Endothelial cell of umbilical vein (primary cell): ENCODE measurements around the gene SLC7A10. TPM values are rescaled to one million over a fixed set of nuclear protein-coding genes. Genes with fewer than 3 reads are reported as not detected.

ENCODE experiments used
- BruUV-seq: library from RNA; stranded (reverse); fragments of 400-500 nt; replicated peaks from 2 replicates; lab custom pipeline; 2021; lab: Mats Ljungman, UMichigan
- CTCF ChIA-PET: fragments of 300-600, 350-600 bp; sonication (Branson Sonifier 250); formaldehyde crosslinking; loops from one replicate; lab custom pipeline; 2021; ENCODE audit warnings: antibody characterized with exemption, inconsistent platforms; lab: Charles Lee
- POLR2A ChIA-PET: fragments of 300-600, 350-600 bp; sonication (Branson Sonifier 250); formaldehyde crosslinking; loops from one replicate; lab custom pipeline; 2021; ENCODE audit warnings: antibody characterized with exemption, inconsistent platforms; lab: Charles Lee
- DNase-seq: peaks from one replicate; pipeline ENCODE4 v3.0.0-alpha.2; 2011; ENCODE audit warnings: low read depth, low spot score
- FAIRE-seq: peaks from 2 replicates; lab custom pipeline; 2011; peaks lifted over from hg19 to GRCh38; lab: Jason Lieb, UNC
- H2AFZ ChIP-seq: 2 replicates; pipeline ENCODE4 v1.6.0; 2012; ENCODE audit warnings: low read depth, low read length, control low read depth, inconsistent platforms
- H3K27ac ChIP-seq: 2 replicates; pipeline ENCODE4 v1.5.1; 2011; ENCODE audit warnings: low read depth, mild to moderate bottlenecking, control low read depth, low read length, moderate library complexity; ENCODE audit not compliant: insufficient read depth
- H3K27me3 ChIP-seq, 2 experiments: 2 replicates each; pipeline versions ENCODE4 v1.6.0 to v1.6.1; 2011; ENCODE audit warnings: low read length in 2 of 2, mixed read lengths in 1 of 2; ENCODE audit not compliant: control insufficient read depth in 2 of 2, insufficient read depth in 2 of 2
- H3K36me3 ChIP-seq, 2 experiments: 2 replicates in 1 of 2; 3 replicates in 1 of 2; pipeline ENCODE4 v1.5.1; 2011; ENCODE audit warnings: low read length in 2 of 2, mild to moderate bottlenecking in 1 of 2, moderate library complexity in 1 of 2; ENCODE audit not compliant: control insufficient read depth in 2 of 2, insufficient read depth in 2 of 2; ENCODE audit errors: extremely low read depth in 1 of 2
- H3K4me1 ChIP-seq: 3 replicates; pipeline ENCODE4 v1.5.1; 2011; ENCODE audit warnings: mild to moderate bottlenecking, low read length; ENCODE audit not compliant: control insufficient read depth, insufficient read depth; ENCODE audit errors: extremely low read depth
- H3K4me2 ChIP-seq: 2 replicates; pipeline ENCODE4 v1.6.1; 2011; ENCODE audit warnings: low read length, control low read depth, mixed read lengths; ENCODE audit not compliant: insufficient read depth
- H3K4me3 ChIP-seq, 3 experiments: fragments of 200-600 bp in 1 of 3; sonication (generic), shearing (Covaris generic) in 1 of 3; replicated peaks in 1 of 3; 2 replicates each; pipeline ENCODE4 v1.5.1; 2011 to 2016; ENCODE audit warnings: control low read depth in 3 of 3, low read length in 3 of 3, mild to moderate bottlenecking in 2 of 3, inconsistent platforms in 1 of 3, low read depth in 1 of 3, moderate library complexity in 1 of 3; ENCODE audit not compliant: insufficient read depth in 1 of 3
- H3K79me2 ChIP-seq: 2 replicates; pipeline ENCODE4 v1.6.0; 2012; ENCODE audit warnings: low read length, inconsistent platforms; ENCODE audit not compliant: control insufficient read depth, insufficient read depth
- H3K9ac ChIP-seq: replicated peaks from 2 replicates; pipeline ENCODE3; 2011; ENCODE audit warnings: low read length, control low read depth; ENCODE audit not compliant: insufficient read depth; ENCODE audit errors: extremely low read depth
- H3K9me1 ChIP-seq: replicated peaks from 3 replicates; pipeline ENCODE4 v1.6.0; 2011; ENCODE audit warnings: mild to moderate bottlenecking, low read length; ENCODE audit not compliant: control insufficient read depth, insufficient read depth; ENCODE audit errors: extremely low read depth
- H3K9me3 ChIP-seq: replicated peaks from 2 replicates; pipeline ENCODE4 v1.5.1; 2012; ENCODE audit warnings: low read length, inconsistent platforms; ENCODE audit not compliant: control insufficient read depth, insufficient read depth
- H4K20me1 ChIP-seq: replicated peaks from 2 replicates; pipeline ENCODE3; 2011; ENCODE audit warnings: mild to moderate bottlenecking, low read length; ENCODE audit not compliant: control insufficient read depth, insufficient read depth; ENCODE audit errors: extremely low read depth
- EZH2 ChIP-seq: IDR thresholded peaks from 2 replicates; pipeline ENCODE4 v1.6.1; 2012; ENCODE audit warnings: borderline replicate concordance, low read depth, mild to moderate bottlenecking, moderate library complexity, low read length, inconsistent platforms; ENCODE audit not compliant: severe bottlenecking
- FOS ChIP-seq: IDR thresholded peaks from 2 replicates; pipeline ENCODE4 v1.6.1; 2011; ENCODE audit warnings: mild to moderate bottlenecking, low read length, moderate library complexity, borderline replicate concordance; ENCODE audit not compliant: insufficient read depth
- GATA2 ChIP-seq: IDR thresholded peaks from 2 replicates; pipeline ENCODE4 v1.7.0; 2011; ENCODE audit warnings: low read depth, mild to moderate bottlenecking, moderate library complexity, mixed read lengths, low read length; ENCODE audit not compliant: insufficient read length, insufficient read depth
- JUN ChIP-seq: IDR thresholded peaks from 2 replicates; pipeline ENCODE4 v1.6.1; 2011; ENCODE audit warnings: borderline replicate concordance, low read depth; ENCODE audit not compliant: insufficient read length, insufficient read depth
- MYC ChIP-seq: IDR thresholded peaks from one replicate; pipeline ENCODE4 v1.6.1; 2011; ENCODE audit warnings: mild to moderate bottlenecking, low read depth, low read length
- POLR2A ChIP-seq: IDR thresholded peaks from 2 replicates; pipeline ENCODE4 v1.6.1; 2012; ENCODE audit warnings: low read depth, mild to moderate bottlenecking, control low read depth, low read length
- POLR2AphosphoS5 ChIP-seq: IDR thresholded peaks from 2 replicates; pipeline ENCODE4 v1.6.1; 2012; ENCODE audit warnings: low read depth, mild to moderate bottlenecking, control low read depth, low read length, moderate library complexity; ENCODE audit not compliant: insufficient read depth
- dilution Hi-C: fragments of 300-500 bp; cut with MboI; formaldehyde crosslinking; loops from one replicate; pipeline ENCODE4 v1.15.0; 2019; ENCODE audit warnings: low sequenced_read_pairs; ENCODE audit not compliant: extremely low pct_ligation_motif_present
- intact Hi-C: fragments of 100-400 bp; cut with micrococcal nuclease; formaldehyde crosslinking; loops from one replicate; pipeline ENCODE4 v1.10.0; 2022
- polyA plus RNA-seq, 4 experiments: library from polyadenylated mRNA; depleted of rRNA in 3 of 4; stranded (reverse) in 3 of 4; unstranded in 1 of 4; fragments of >200 nt; gene quantifications; 2 replicates each; pipeline versions ENCODE4 v1.2.1 to v1.2.3, GENCODE V29; 2011 to 2012; ENCODE audit warnings: missing spikeins in 1 of 4
- total RNA-seq: library from RNA; stranded (reverse); gene quantifications from 2 replicates; pipeline ENCODE4 v1.2.3, GENCODE V29; 2021
- TF ChIP-seq, protein P1 (sequence below): IDR thresholded peaks from 2 replicates; pipeline ENCODE4 v1.6.1; 2011; ENCODE audit not compliant: insufficient read depth, insufficient read length
- TF ChIP-seq, protein P2 (sequence below), 2 donors: IDR thresholded peaks; 1 replicate in 1 of 2; 2 replicates in 1 of 2; pipeline ENCODE4 v1.5.1; 2011; ENCODE audit warnings: low read length in 2 of 2, mild to moderate bottlenecking in 2 of 2, moderate library complexity in 2 of 2, control low read depth in 1 of 2, inconsistent platforms in 1 of 2, low read depth in 1 of 2; ENCODE audit not compliant: insufficient read depth in 1 of 2; ENCODE audit errors: extremely low read depth in 1 of 2

Gene SLC7A10
- total and polyA plus RNA-seq, 2 donors (not counting 3 experiments of a cell fraction or from before 2014, with no cell fraction given), result not detected

DNA sequence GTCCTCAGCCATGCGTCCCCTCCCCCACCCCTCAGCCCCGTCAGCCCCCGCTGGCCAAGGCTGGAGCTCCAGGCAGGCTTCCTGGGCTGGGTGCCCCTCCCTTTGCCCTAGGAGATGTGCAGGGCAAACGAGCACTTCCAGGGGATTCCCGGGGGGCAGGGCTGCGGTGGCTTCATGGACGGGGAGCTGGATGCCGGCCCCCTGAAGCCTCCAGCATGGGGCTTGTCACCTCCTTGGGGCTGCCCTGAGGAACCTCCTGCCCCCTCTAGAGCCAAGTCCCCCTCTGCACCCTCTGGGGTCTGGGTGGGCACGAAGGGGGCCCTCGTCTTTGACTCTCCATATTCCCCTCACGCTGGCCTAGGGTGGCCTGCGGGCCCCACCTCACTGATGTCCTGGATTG is 25.4 kb upstream of the SLC7A10 start:
- no peak overlapping the region for H3K4me3 ChIP-seq
- H3K9me1 ChIP-seq, result no peaks in the 10 kb centered on the region
- no peak overlapping the region for H3K9ac ChIP-seq
- no TSS peak for BruUV-seq
- H3K4me2 ChIP-seq, result no peak overlapping the region
- H3K27me3 ChIP-seq, result no peaks in the 10 kb centered on the region
- H3K79me2 ChIP-seq, result no peaks in the 10 kb centered on the region
- no peaks in the 10 kb centered on the region for H3K4me1 ChIP-seq
- TF ChIP-seq JUN (no peak), GATA2 (no peak), EZH2 (no peak), FOS (no peak), POLR2AphosphoS5 (no peak), POLR2A (no peak), MYC (no peak)
- TF ChIP-seq, protein P1, sequence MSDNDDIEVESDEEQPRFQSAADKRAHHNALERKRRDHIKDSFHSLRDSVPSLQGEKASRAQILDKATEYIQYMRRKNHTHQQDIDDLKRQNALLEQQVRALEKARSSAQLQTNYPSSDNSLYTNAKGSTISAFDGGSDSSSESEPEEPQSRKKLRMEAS, result no peak
- TF ChIP-seq, protein P2, sequence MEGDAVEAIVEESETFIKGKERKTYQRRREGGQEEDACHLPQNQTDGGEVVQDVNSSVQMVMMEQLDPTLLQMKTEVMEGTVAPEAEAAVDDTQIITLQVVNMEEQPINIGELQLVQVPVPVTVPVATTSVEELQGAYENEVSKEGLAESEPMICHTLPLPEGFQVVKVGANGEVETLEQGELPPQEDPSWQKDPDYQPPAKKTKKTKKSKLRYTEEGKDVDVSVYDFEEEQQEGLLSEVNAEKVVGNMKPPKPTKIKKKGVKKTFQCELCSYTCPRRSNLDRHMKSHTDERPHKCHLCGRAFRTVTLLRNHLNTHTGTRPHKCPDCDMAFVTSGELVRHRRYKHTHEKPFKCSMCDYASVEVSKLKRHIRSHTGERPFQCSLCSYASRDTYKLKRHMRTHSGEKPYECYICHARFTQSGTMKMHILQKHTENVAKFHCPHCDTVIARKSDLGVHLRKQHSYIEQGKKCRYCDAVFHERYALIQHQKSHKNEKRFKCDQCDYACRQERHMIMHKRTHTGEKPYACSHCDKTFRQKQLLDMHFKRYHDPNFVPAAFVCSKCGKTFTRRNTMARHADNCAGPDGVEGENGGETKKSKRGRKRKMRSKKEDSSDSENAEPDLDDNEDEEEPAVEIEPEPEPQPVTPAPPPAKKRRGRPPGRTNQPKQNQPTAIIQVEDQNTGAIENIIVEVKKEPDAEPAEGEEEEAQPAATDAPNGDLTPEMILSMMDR (IDR thresholded peaks at IDR 0.05; ENCODE audit: extremely low read depth in 1 of 2, insufficient read depth in 1 of 2, low read depth in 1 of 2, low read length in 2 of 2), result no peak
- dilution Hi-C loops (no loop called here), intact Hi-C loops (no loop called here)
- no peak overlapping the region for H3K27ac ChIP-seq
- ChIA-PET CTCF (no interaction called here), POLR2A (no interaction called here)
- H2AFZ ChIP-seq, result no peak overlapping the region
- H3K9me3 ChIP-seq, result no peaks in the 10 kb centered on the region
- H3K36me3 ChIP-seq, result no peaks in the 10 kb centered on the region
- DNase-seq (no peak), FAIRE-seq (no peak)
- no peaks in the 10 kb centered on the region for H4K20me1 ChIP-seq
